HL-60/S4 treated with retinoic acid at 250 ng/mL for 4 days and 3 days (cell line): Measurements from ENCODE around the gene PPP1R15B.

Experiments
- in situ Hi-C: fragments of 300-500 bp; cut with MboI; formaldehyde crosslinking; loops from 2 replicates; pipeline ENCODE4 v1.7.0; 2022; ENCODE audit warnings: low sequenced_read_pairs

Gene PPP1R15B

GRCh38 chr1:204367956-204368355 is 43.7 kb downstream of the PPP1R15B start:
- in situ Hi-C loops, result loop anchor here (25.0 kb wide), 2 partner anchors 206 to 1331 kb away; partner anchors contain the start of genes ETNK2, PPFIA4 and REN

DNA sequence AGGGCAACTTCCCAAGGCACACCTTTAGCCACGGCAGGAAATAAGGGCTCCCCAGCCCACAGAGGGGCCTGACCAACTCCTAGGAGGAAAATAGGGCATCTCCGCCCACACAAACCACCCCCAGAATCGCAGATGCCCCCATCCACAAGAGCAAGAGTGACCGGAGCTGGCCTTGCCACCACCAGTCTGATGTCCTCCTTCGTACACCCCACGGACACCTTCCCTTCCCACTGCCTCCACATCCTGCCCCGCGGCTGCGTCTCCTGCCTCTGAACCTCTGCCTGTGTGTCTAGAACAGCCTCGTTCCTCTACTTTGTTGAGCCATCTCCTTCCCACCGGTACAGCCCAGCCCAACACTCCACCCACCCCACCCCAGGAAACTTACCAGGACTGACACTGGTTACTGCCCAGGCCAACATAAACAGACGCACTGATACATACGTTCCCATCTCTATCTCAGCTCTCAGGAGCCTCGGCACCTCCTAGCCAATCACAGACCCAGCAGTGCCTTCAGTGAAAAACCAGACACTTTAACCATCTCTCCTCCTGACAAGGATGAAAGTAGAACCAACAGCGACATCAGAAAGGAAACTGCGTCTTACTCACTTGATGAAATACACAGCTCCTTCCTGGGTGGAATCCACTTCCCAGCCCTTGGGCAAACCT is 44.3 kb downstream of the PPP1R15B start:
- in situ Hi-C loops, result loop anchor here (25.0 kb wide), 2 partner anchors 205 to 1330 kb away; partner anchors contain the start of genes ETNK2, PPFIA4 and REN

DNA sequence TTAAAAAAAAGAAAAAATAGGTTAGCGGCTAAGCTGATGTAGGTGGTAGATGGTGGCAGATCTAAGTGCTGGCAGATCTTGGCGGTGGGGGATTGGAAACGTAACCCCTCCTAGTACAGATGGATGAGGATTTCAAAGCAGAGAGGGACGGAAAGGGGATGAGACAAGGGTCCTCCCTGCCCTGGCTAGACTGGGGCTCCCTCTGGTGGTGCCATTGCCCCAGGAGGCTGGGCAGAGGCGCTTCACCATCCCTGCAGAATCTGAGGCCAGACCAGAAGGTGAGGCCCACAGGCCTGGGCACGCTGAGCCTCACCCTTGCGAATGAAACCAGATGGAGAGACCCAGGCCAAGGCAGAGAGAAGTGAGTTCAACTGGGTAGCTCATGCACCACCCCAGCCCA is 44.9 kb downstream of the PPP1R15B start:
- in situ Hi-C loops, result loop anchor here (25.0 kb wide), 2 partner anchors 204 to 1329 kb away; partner anchors contain the start of genes ETNK2, PPFIA4 and REN

GRCh38 chr1:204363335-204364114 is 48.1 kb downstream of the PPP1R15B start:
- in situ Hi-C loops, result loop anchor here (25.0 kb wide), 2 partner anchors 201 to 1326 kb away; partner anchors contain the start of genes ETNK2, PPFIA4 and REN

DNA sequence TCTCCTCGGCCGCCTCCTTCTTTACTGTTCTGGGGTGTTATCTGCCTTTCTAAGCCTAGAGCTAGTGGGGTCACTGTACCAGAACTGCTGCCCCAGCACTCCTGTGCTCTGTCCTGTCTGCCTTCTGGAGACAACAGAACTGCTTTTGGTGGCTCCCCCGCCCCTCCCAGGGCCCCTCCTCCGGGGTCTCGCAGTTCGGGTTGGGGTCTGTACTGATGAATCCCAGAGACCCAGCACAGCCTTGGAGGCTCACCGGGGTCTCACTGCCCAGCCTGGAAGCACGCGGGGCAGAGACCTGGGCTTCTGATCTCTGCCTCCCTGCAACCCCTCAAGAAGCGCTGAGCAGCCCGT is 48.7 kb downstream of the PPP1R15B start:
- in situ Hi-C loops, result loop anchor here (25.0 kb wide), 2 partner anchors 201 to 1326 kb away; partner anchors contain the start of genes ETNK2, PPFIA4 and REN

DNA sequence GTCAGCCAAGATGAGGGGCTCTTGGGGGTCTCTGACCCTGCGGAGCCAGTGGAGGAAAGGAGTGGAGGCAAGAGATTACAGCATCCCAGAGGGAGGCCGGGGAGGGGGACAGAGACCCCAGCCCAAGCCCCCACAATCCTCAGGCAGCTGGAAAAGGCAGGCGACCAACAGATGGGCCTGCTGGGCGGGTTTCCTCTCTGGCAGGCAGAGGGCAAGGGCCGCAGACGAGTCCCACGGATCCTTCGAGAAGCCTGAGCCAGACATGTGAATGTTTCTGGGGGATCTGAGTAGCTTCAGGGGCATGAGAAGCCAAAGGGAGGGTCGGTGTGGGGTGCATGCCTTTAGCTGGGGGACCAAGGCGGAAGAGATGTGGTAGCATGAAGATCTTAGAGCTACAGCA is 49.8 kb downstream of the PPP1R15B start:
- in situ Hi-C loops, result loop anchor here (25.0 kb wide), 2 partner anchors 199 to 1324 kb away; partner anchors contain the start of genes ETNK2, PPFIA4 and REN

DNA sequence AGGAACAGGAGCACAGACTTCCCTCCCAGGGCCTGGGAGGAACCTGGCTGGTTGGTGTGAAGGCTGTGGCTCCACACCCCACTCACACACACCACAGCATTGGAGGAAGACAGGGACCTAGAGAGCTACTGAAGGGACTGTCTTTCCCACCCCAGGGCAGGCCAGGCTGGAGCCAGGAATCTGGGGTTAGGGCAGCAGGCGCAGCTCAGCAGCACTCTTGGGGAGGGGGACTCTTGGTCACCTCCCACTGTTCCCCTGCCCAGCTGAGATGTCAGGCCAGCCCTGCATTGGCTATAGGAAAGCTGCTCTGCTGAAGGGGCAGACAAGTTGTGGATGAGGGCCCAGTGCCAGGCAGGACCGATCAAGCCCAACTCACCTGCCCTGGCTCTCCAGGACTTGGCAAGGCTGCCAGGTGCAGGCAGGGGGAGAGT is 50.3 kb downstream of the PPP1R15B start:
- in situ Hi-C loops, result loop anchor here (25.0 kb wide), 2 partner anchors 199 to 1324 kb away; partner anchors contain the start of genes ETNK2, PPFIA4 and REN

- in situ Hi-C loops, result loop anchor here (25.0 kb wide), 2 partner anchors 198 to 1323 kb away; partner anchors contain the start of genes ETNK2, PPFIA4 and REN
Measured at GRCh38 chr1:204360314-204360713, 51.3 kb downstream of the PPP1R15B start.

GRCh38 chr1:204359474-204360255 is 52.0 kb downstream of the PPP1R15B start, which contains the start of gene PLEKHA6:
Gene PLEKHA6 (minus strand): TSS chr1:204359929. CDS start chr1:204273727, 86,202 bp downstream.
- in situ Hi-C loops, result loop anchor here (25.0 kb wide), 2 partner anchors 197 to 1322 kb away; partner anchors contain the start of genes ETNK2, PPFIA4 and REN

DNA sequence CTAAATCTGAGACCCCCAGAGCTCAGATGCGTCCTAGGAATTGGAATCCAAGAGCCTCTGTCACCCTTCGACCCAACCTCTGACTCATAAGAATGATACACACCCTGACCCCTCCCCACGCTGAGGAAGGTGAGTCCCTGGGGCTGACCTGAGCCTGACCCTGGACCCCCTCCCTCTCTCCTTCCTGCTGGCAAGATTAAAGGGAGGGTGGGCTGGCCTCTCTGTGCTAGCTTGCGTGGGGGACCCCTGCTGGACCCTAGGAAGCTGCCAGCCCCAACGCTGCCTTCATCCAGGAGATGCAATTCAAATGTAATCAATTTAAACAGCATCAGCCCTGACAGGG is 52.5 kb downstream of the PPP1R15B start:
- in situ Hi-C loops, result loop anchor here (25.0 kb wide), 2 partner anchors 197 to 1322 kb away; partner anchors contain the start of genes ETNK2, PPFIA4 and REN

DNA sequence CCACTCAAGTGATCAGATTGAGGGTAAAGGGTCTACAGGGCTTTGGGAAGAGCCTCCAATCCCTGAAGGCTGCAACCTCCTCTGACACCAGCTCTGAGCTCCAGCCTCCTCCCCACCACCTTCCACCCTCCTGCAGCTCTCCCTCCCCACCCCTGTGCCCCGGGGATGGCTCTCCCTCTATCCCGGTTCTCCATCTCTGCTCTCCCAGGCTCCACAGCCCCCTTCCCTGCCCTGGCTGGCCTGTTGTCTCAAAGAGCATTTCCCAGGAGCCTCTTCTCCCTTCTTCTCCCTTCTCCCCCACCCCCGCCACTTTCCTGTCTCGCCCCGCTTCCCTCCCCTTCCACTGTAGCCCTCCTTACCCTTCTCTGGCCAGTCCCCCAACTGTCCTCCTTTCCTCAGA is 53.0 kb downstream of the PPP1R15B start:
- in situ Hi-C loops, result loop anchor here (25.0 kb wide), 2 partner anchors 196 to 1321 kb away; partner anchors contain the start of genes ETNK2, PPFIA4 and REN

GRCh38 chr1:204357551-204358490 is 53.8 kb downstream of the PPP1R15B start:
- in situ Hi-C loops, result loop anchor here (25.0 kb wide), 2 partner anchors 196 to 1321 kb away; partner anchors contain the start of genes ETNK2, PPFIA4 and REN

DNA sequence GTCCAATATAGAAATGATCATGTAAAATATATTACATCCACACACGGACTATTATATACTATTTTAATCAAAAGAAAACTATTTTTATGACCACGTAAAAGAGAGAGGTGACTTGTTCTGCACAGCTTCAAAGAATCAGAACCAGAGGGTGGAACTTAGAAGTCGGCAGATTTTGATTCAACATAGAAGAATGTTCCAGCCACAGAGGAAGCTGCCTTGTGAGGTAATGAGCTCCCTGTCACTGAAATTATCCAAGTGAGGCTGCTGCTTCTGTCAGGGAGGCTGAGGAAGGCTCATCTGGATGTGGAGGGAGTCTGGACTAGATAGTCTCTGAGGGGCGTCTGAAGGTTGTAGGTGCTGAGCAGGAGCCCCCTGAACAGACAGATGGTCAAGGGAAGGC is 54.6 kb downstream of the PPP1R15B start:
- in situ Hi-C loops, result loop anchor here (25.0 kb wide), 2 partner anchors 195 to 1320 kb away; partner anchors contain the start of genes ETNK2, PPFIA4 and REN

GRCh38 chr1:204355913-204356312 is 55.7 kb downstream of the PPP1R15B start:
- in situ Hi-C loops, result loop anchor here (25.0 kb wide), 2 partner anchors 194 to 1319 kb away; partner anchors contain the start of genes ETNK2, PPFIA4 and REN

- in situ Hi-C loops, result loop anchor here (25.0 kb wide), 2 partner anchors 192 to 1317 kb away; partner anchors contain the start of genes ETNK2, PPFIA4 and REN
Measured at GRCh38 chr1:204354579-204354978, 57.0 kb downstream of the PPP1R15B start.
